ENCODE measurements around the gene PLRG1. TPM values are rescaled to one million over a fixed set of nuclear protein-coding genes. Genes with fewer than 3 reads are reported as not detected.

PLRG1 gene
- total RNA-seq, 4 donors from 2014 or later: 30.3 to 42.4 (median 31.9) TPM

DNA sequence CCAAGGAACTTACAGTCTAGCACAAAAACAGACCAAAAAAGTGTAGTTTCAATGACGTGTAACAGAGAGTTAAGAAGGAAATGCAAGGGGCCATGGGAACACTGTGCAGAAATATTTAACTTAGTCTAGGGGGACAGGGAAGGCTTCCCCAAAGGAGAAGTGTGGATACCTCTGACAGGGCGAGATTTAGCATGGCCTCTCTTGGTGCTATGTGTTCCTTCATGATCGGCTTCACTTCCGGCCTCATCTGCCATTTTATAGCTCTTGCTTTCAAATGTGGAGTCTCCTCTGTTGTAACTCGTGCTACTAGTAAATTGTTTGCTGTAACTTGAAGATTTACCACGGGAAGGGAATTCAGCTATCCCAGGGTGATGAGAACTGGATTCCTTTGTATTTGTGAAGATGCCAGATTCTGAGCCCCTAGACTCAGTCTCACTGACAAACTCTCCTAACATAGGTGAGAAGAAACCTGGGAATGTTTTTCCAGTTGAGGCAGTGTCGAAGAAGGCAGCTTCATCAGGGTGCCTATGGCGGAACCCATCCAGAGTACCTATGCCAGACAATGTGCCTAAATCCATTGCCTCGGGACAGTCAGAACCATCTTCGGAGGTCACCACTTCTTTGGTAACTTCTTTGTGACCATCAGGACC, 35.3 kb upstream of the PLRG1 start:
- H3K4me3 ChIP-seq (ENCODE audit: low read depth, poor library complexity, severe bottlenecking): no peak overlapping the region
- TF ChIP-seq POLR2A (IDR thresholded peaks at IDR 0.05) (no peak), CTCF (IDR thresholded peaks at IDR 0.05) (no peak)
- intact Hi-C loops (cut with DNase I; ENCODE audit: low total_unique reads): no loop called here
- no peak for DNase-seq (ENCODE audit: low spot score in 2 of 2)
- 90 to 91% methylated on average over 10 of the region's 10 CpGs for WGBS, 2 donors

DNA sequence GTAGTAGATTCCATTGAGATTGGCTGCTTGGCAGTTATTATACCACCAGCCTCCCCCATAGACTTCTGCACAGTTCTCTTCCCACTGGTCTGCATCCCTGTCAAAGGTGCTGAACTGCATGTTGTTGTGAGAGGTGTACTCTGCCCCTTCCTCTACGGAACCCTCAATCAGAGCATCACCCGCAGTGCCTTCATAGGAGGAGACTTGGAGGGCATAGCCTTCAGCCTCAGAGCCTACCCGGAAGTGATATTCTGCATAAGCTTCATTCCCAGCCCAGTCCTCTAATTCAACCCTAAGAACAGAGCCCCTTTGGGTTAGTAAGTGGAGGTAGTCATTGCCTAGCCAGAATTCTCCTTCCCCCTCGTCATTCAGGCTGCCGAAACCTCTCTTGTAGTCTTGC, 34.1 kb upstream of the PLRG1 start:
- no peak overlapping the region for H3K4me3 ChIP-seq (ENCODE audit: low read depth, poor library complexity, severe bottlenecking)
- intact Hi-C loops (cut with DNase I; ENCODE audit: low total_unique reads): no loop called here
- no peak for TF ChIP-seq CTCF (IDR thresholded peaks at IDR 0.05)
- no peak for TF ChIP-seq POLR2A (IDR thresholded peaks at IDR 0.05)
- WGBS, 2 donors: 87 to 94% methylated on average over 5 of the region's 5 CpGs
- no peak for DNase-seq (ENCODE audit: low spot score in 2 of 2)

- no peak for DNase-seq (ENCODE audit: low spot score in 2 of 2)
- H3K4me3 ChIP-seq (ENCODE audit: low read depth, poor library complexity, severe bottlenecking): no peak overlapping the region
- intact Hi-C loops (cut with DNase I; ENCODE audit: low total_unique reads): no loop called here
- no peak for TF ChIP-seq POLR2A (IDR thresholded peaks at IDR 0.05)
- no peak for TF ChIP-seq CTCF (IDR thresholded peaks at IDR 0.05)
Measured at GRCh38 chr4:154583677-154584076, 33.5 kb upstream of the PLRG1 start.

GRCh38 chr4:154583230-154583629, 33.0 kb upstream of the PLRG1 start:
- no peak for DNase-seq (ENCODE audit: low spot score in 2 of 2)

DNA sequence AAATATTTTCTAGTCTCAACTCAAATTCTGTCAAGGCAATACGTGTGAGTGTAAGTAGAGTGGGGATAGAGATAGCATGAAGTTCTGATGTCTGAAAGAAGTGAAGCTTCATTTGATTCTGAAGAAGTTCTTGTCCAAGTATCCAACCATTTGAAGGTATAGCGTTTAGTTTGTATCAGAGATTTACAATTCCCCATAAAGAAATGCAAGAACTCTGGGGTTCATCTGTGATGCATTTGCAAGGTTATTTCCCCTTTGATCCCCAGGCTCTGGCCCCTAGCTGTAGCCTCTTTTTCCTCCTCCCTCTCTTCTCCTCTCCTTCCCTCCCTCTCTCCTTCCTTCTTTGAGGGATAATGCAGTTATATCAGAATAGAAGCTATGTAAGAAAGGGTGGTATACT, 32.5 kb upstream of the PLRG1 start:
- DNase-seq (ENCODE audit: low spot score in 2 of 2): no peak
- TF ChIP-seq CTCF (IDR thresholded peaks at IDR 0.05) (no peak), POLR2A (IDR thresholded peaks at IDR 0.05) (no peak)
- H3K4me3 ChIP-seq (ENCODE audit: low read depth, poor library complexity, severe bottlenecking): no peak overlapping the region
- 62 to 83% methylated on average over 2 of the region's 2 CpGs for WGBS, 2 donors
- intact Hi-C loops (cut with DNase I; ENCODE audit: low total_unique reads): no loop called here

More at GRCh38 chr4:154583230-154583629, 33.0 kb upstream of the PLRG1 start:
- TF ChIP-seq POLR2A (IDR thresholded peaks at IDR 0.05) (no peak), CTCF (IDR thresholded peaks at IDR 0.05) (no peak)
- H3K4me3 ChIP-seq (ENCODE audit: low read depth, poor library complexity, severe bottlenecking): no peak overlapping the region
- intact Hi-C loops (cut with DNase I; ENCODE audit: low total_unique reads): no loop called here
- WGBS, 2 donors: 86 to 87% methylated on average over 3 of the region's 3 CpGs

GRCh38 chr4:154579927-154580326, 29.7 kb upstream of the PLRG1 start:
- no peak overlapping the region for H3K4me3 ChIP-seq (ENCODE audit: low read depth, poor library complexity, severe bottlenecking)
- intact Hi-C loops (cut with DNase I; ENCODE audit: low total_unique reads): no loop called here
- TF ChIP-seq CTCF (IDR thresholded peaks at IDR 0.05): no peak
- TF ChIP-seq POLR2A (IDR thresholded peaks at IDR 0.05): no peak
- DNase-seq (ENCODE audit: low spot score in 2 of 2): no peak

Data from lower leg skin (tissue), 4 donors.